Peyer's patch (tissue), 4 donors: ENCODE measurements around the gene KLHL12.
A peak's percentile ranks its signal among the peaks of the same experiment; 100 is the strongest.

Experiments used
- POLR2A ChIP-seq, 2 donors: fragments of 450-650 bp; IDR thresholded peaks; one replicate each; pipeline ENCODE4 v1.5.1; 2017; ENCODE audit warnings: antibody characterized with exemption in 2 of 2, mild to moderate bottlenecking in 2 of 2, moderate library complexity in 2 of 2
- TF ChIP-seq, protein P1 (sequence below), 6 experiments: fragments of 450-650 bp in 4 of 6; fragments of 200-600 bp in 2 of 6; sonication (generic) in 1 of 6; IDR thresholded peaks; one replicate each; pipeline ENCODE4 v1.5.1; 2017 to 2019; ENCODE audit warnings: antibody characterized with exemption in 6 of 6, mild to moderate bottlenecking in 3 of 6, moderate library complexity in 1 of 6

- TF ChIP-seq, protein P1, sequence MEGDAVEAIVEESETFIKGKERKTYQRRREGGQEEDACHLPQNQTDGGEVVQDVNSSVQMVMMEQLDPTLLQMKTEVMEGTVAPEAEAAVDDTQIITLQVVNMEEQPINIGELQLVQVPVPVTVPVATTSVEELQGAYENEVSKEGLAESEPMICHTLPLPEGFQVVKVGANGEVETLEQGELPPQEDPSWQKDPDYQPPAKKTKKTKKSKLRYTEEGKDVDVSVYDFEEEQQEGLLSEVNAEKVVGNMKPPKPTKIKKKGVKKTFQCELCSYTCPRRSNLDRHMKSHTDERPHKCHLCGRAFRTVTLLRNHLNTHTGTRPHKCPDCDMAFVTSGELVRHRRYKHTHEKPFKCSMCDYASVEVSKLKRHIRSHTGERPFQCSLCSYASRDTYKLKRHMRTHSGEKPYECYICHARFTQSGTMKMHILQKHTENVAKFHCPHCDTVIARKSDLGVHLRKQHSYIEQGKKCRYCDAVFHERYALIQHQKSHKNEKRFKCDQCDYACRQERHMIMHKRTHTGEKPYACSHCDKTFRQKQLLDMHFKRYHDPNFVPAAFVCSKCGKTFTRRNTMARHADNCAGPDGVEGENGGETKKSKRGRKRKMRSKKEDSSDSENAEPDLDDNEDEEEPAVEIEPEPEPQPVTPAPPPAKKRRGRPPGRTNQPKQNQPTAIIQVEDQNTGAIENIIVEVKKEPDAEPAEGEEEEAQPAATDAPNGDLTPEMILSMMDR (IDR thresholded peaks at IDR 0.05), result peak in 5 of 6 experiments; percentile 8 to 37 (median 31)
- TF ChIP-seq POLR2A (IDR thresholded peaks at IDR 0.05), result peak; percentile 87 to 90
Observed at GRCh38 chr1:202957733-202958543, 30.9 kb upstream of the KLHL12 start, which contains the start of gene ADIPOR1.
